Pancreas (tissue), 10 donors: ENCODE data around the gene CD72. TPM values are rescaled to one million over a fixed set of nuclear protein-coding genes. Genes with fewer than 3 reads are reported as not detected.

Source experiments
- ATAC-seq, 4 donors: fragments of 200-7000 bp; cut with Tn5 transposase; one replicate each; pipeline versions ENCODE4 v1.8.0 to v1.9.1; 2020; ENCODE audit warnings: mild to moderate bottlenecking in 4 of 4, moderate library complexity in 4 of 4
- DNase-seq, 6 donors: peaks; one replicate each; pipeline ENCODE4 v3.0.0-alpha.2; 2020
- FAIRE-seq: peaks from 2 replicates; lab custom pipeline; 2012; peaks lifted over from hg19 to GRCh38; lab: Jason Lieb, UNC
- H3K27ac ChIP-seq, 4 donors: fragments of 200-600 bp; sonication (generic); 1 replicate in 3 of 4; 2 replicates in 1 of 4; pipeline versions ENCODE4 v1.5.0 to v1.8.0; 2020
- H3K27me3 ChIP-seq, 4 donors: fragments of 200-600 bp; one replicate each; pipeline ENCODE4 v1.8.0; 2021
- H3K36me3 ChIP-seq, 3 donors: fragments of 200-600 bp; sonication (generic) in 1 of 3; one replicate each; pipeline versions ENCODE4 v1.5.0 to v1.8.0; 2020 to 2021
- H3K4me1 ChIP-seq, 3 donors: fragments of 200-600 bp; one replicate each; pipeline ENCODE4 v1.8.0; 2021
- H3K4me3 ChIP-seq, 4 donors: fragments of 200-600 bp; sonication (generic) in 2 of 4; one replicate each; pipeline versions ENCODE4 v1.5.0 to v1.8.0; 2020 to 2021
- H3K9me3 ChIP-seq, 4 donors: fragments of 200-600 bp; one replicate each; pipeline ENCODE4 v1.8.0; 2021
- CTCF ChIP-seq, 4 donors: fragments of 200-600 bp; sonication (generic) in 3 of 4; IDR thresholded peaks; one replicate each; pipeline versions ENCODE4 v1.5.0 to v1.8.0; 2021; ENCODE audit warnings: antibody characterized with exemption in 4 of 4
- WGBS, 2 donors: extraction: QIAGEN DNeasy Blood & Tissue Kit; methylation state at CpG; one replicate each; pipeline ENCODE4 v1.1.7; 2013; 5-methylcytosine and 5-hydroxymethylcytosine counted together
- intact Hi-C, 3 donors: fragments of 100-400 bp; cut with DNase I; formaldehyde crosslinking; loops; one replicate each; pipeline versions ENCODE4 v1.11.1 to v1.14.2; 2022
- polyA plus RNA-seq, 2 donors: library from polyadenylated mRNA; stranded (reverse); fragments of 200-250 nt; gene quantifications; one replicate each; pipeline ENCODE4 v1.2.3, GENCODE V29; 2013
- total RNA-seq, 6 donors: library from RNA; stranded (reverse); fragmentation: NEBNext Ultra II Directional in 4 of 6; extraction: Animal tissue kit (Norgen Biotek cat#: 25700) in 4 of 6; gene quantifications; one replicate each; pipeline versions ENCODE4 v1.2.1 to v1.2.4, GENCODE V29; 2021 to 2023
- donor health status: healthy with polysubstance abuse.
- donor health status: DM: no; HTN: no; CAD: no; lungs with moderate emphysema.
- donor health status: DM: no; HTN: no; CAD: no.
- donor health status: control.
- donor health status: control.
- donor health status: Bipolar disorder and iron deficiency.
- donor health status: DM: yes; HTN: yes; CAD: no.
- donor health status: DM: no; HTN: no; CAD: no.
- donor health status: DM: no; HTN: no; CAD: no.
- donor health status: DM: yes; HTN: yes; CAD: no.

Gene CD72
- total and polyA plus RNA-seq, 8 donors, result 0.88 to 7.7 (median 3.1) TPM

GRCh38 chr9:35651956-35652828, 34.0 kb upstream of the CD72 start:
- Histone ChIP-seq H3K36me3 (no peaks in the 10 kb centered on the region), H3K27ac (peak overlapping the region in 1 of 4 donors; percentile 28), H3K4me3 (no peak overlapping the region), H3K27me3 (no peaks in the 10 kb centered on the region), H3K9me3 (no peaks in the 10 kb centered on the region), H3K4me1 (peaks cover 0 to 18% (median 2%) of the 10 kb centered on the region in 3 donors)
- ATAC-seq (peak; percentile 5 to 53 (median 30)), FAIRE-seq (no peak), DNase-seq (no peak)
- no peak for TF ChIP-seq CTCF (IDR thresholded peaks at IDR 0.05)
- intact Hi-C loops, result no loop called here
- 74 to 76% methylated on average over 7 of the region's 7 CpGs for WGBS, 2 donors

- no peak for TF ChIP-seq CTCF (IDR thresholded peaks at IDR 0.05)
- H3K9me3 ChIP-seq, result no peaks in the 10 kb centered on the region
- no peak for ATAC-seq
- intact Hi-C loops, result no loop called here
- WGBS, 2 donors, result 75 to 81% methylated on average over 21 to 22 of the region's 22 CpGs
- no peak for FAIRE-seq
- peak in 1 of 6 donors; percentile 55 for DNase-seq
- H3K4me3 ChIP-seq, result no peak within 1 kb of the TSS
- H3K4me1 ChIP-seq, result peaks cover 0 to 22% (median 0%) of the 10 kb centered on the region in 3 donors
- no peaks in the 10 kb centered on the region for H3K36me3 ChIP-seq
- no peaks in the 10 kb centered on the region for H3K27me3 ChIP-seq
- no peak within 1 kb of the TSS for H3K27ac ChIP-seq
These were observed 32.3 kb upstream of the CD72 start, which contains the start of gene SIT1 for GRCh38 chr9:35650341-35651158. TSS of gene SIT1 (minus strand) at chr9:35650931. CDS start at chr9:35650853, 78 bp downstream.

- Histone ChIP-seq H3K9me3 (no peaks in the 10 kb centered on the region), H3K27me3 (no peaks in the 10 kb centered on the region), H3K27ac (no peak overlapping the region), H3K4me3 (no peak overlapping the region), H3K4me1 (peaks cover 0 to 24% (median 0%) of the 10 kb centered on the region in 3 donors), H3K36me3 (no peaks in the 10 kb centered on the region)
- peak in 1 of 6 donors; percentile 79 for DNase-seq
- no peak for FAIRE-seq
- no peak for ATAC-seq
- no peak for TF ChIP-seq CTCF (IDR thresholded peaks at IDR 0.05)
- 84 to 88% methylated on average over 26 of the region's 26 CpGs for WGBS, 2 donors
- intact Hi-C loops, result loop anchor here in 1 of 3 donors (10.0 kb wide), 1 partner anchor 55 kb away; no protein-coding TSS in a partner anchor
These were observed 31.5 kb upstream of the CD72 start for GRCh38 chr9:35649431-35650340.

- peak; percentile 87 to 95 (median 90) for TF ChIP-seq CTCF (IDR thresholded peaks at IDR 0.05)
- Histone ChIP-seq H3K4me1 (peaks cover 0 to 10% (median 0%) of the 10 kb centered on the region in 3 donors), H3K9me3 (no peaks in the 10 kb centered on the region), H3K27me3 (no peaks in the 10 kb centered on the region), H3K27ac (peak overlapping the region; percentile 72 to 94 (median 82)), H3K4me3 (peak overlapping the region; percentile 30 to 67 (median 48)), H3K36me3 (no peaks in the 10 kb centered on the region)
- intact Hi-C loops, result loop anchor here in 1 of 3 donors (10.0 kb wide), 1 partner anchor 58 kb away; no protein-coding TSS in a partner anchor
- DNase-seq, result peak; percentile 86 to 99 (median 94)
- ATAC-seq, result peak; percentile 95 to 97 (median 96)
- no peak for FAIRE-seq
- 1% methylated on average over 49 to 58 of the region's 58 CpGs for WGBS, 2 donors
These were observed 28.5 kb upstream of the CD72 start for GRCh38 chr9:35646533-35647265.
